ENCODE data around the gene KDM1A.

DNA sequence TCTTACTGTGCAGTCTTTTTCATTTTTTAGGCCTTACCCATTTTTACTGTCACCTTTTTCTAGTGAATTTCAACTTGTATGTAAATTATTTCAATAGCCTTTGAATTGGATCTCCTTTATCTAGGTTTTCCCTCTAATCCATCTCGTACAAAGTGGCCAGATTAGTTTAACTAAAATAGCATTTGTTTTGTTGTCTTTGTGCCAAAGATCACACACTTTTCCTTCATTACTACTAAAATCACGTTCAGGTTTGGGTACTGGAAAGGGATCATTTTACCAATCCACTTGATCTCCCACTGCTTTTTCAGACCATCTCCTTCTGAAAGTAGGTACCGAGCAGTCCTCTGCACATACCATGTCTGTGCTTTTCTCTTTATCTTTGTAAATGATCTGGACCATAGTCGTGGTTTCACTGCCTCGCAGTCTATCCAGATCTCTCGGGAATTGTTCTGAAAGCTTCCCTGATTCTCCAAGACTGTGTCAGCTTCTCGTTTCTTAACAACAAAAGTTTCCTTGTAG lies 20.1 kb downstream of the KDM1A start:
- TF ChIP-seq, protein P1, sequence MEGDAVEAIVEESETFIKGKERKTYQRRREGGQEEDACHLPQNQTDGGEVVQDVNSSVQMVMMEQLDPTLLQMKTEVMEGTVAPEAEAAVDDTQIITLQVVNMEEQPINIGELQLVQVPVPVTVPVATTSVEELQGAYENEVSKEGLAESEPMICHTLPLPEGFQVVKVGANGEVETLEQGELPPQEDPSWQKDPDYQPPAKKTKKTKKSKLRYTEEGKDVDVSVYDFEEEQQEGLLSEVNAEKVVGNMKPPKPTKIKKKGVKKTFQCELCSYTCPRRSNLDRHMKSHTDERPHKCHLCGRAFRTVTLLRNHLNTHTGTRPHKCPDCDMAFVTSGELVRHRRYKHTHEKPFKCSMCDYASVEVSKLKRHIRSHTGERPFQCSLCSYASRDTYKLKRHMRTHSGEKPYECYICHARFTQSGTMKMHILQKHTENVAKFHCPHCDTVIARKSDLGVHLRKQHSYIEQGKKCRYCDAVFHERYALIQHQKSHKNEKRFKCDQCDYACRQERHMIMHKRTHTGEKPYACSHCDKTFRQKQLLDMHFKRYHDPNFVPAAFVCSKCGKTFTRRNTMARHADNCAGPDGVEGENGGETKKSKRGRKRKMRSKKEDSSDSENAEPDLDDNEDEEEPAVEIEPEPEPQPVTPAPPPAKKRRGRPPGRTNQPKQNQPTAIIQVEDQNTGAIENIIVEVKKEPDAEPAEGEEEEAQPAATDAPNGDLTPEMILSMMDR (IDR thresholded peaks at IDR 0.05): no peak
- TF ChIP-seq POLR2A (IDR thresholded peaks at IDR 0.05): no peak
